Osteocyte (in vitro differentiated cells): ENCODE data around the gene SOBP. TPM values are rescaled to one million over a fixed set of nuclear protein-coding genes. Genes with fewer than 3 reads are reported as not detected.

Experiments used
- DNase-seq: peaks from one replicate; pipeline ENCODE4 v3.0.0; 2021; ENCODE audit warnings: mixed read lengths; ENCODE audit not compliant: unreplicated experiment; ENCODE audit errors: extremely low spot score
- H3K27ac Mint-ChIP-seq: one replicate; pipeline ENCODE4 v1.8.0; 2021; ENCODE audit warnings: mild to moderate bottlenecking, mixed read lengths; ENCODE audit not compliant: unreplicated experiment
- H3K27me3 Mint-ChIP-seq: one replicate; pipeline ENCODE4 v1.8.0; 2021; ENCODE audit warnings: mixed read lengths; ENCODE audit not compliant: unreplicated experiment
- H3K36me3 Mint-ChIP-seq: one replicate; pipeline ENCODE4 v1.8.0; 2021; ENCODE audit warnings: mixed read lengths; ENCODE audit not compliant: unreplicated experiment
- H3K4me1 Mint-ChIP-seq: one replicate; pipeline ENCODE4 v1.8.0; 2021; ENCODE audit warnings: mixed read lengths; ENCODE audit not compliant: unreplicated experiment
- H3K4me3 Mint-ChIP-seq: one replicate; pipeline ENCODE4 v1.8.0; 2021; ENCODE audit warnings: mild to moderate bottlenecking, moderate library complexity, mixed read lengths; ENCODE audit not compliant: unreplicated experiment
- H3K9me3 Mint-ChIP-seq: one replicate; pipeline ENCODE4 v1.8.0; 2021; ENCODE audit warnings: mixed read lengths; ENCODE audit not compliant: unreplicated experiment
- total RNA-seq: library from RNA; stranded (reverse); gene quantifications from 2 replicates; pipeline ENCODE4 v1.2.1, GENCODE V29; 2021
- TF ChIP-seq, protein P1 (sequence below): fragments of 200-600 bp; sonication (generic); IDR thresholded peaks from 2 replicates; pipeline ENCODE4 v1.5.0; 2021; ENCODE audit warnings: antibody characterized with exemption, mild to moderate bottlenecking, moderate library complexity

The SOBP gene
- total RNA-seq, 1 donor from 2014 or later: 7.4 TPM

GRCh38 chr6:107637316-107638315 lies 147.7 kb downstream of the SOBP start:
- Mint-ChIP-seq H3K9me3 (no peaks in the 10 kb centered on the region), H3K36me3 (peaks cover 10% of the 10 kb centered on the region), H3K27ac (no peak overlapping the region), H3K27me3 (no peaks in the 10 kb centered on the region), H3K4me3 (no peak overlapping the region), H3K4me1 (peaks cover 2% of the 10 kb centered on the region)
- no peak for DNase-seq
- TF ChIP-seq, protein P1, sequence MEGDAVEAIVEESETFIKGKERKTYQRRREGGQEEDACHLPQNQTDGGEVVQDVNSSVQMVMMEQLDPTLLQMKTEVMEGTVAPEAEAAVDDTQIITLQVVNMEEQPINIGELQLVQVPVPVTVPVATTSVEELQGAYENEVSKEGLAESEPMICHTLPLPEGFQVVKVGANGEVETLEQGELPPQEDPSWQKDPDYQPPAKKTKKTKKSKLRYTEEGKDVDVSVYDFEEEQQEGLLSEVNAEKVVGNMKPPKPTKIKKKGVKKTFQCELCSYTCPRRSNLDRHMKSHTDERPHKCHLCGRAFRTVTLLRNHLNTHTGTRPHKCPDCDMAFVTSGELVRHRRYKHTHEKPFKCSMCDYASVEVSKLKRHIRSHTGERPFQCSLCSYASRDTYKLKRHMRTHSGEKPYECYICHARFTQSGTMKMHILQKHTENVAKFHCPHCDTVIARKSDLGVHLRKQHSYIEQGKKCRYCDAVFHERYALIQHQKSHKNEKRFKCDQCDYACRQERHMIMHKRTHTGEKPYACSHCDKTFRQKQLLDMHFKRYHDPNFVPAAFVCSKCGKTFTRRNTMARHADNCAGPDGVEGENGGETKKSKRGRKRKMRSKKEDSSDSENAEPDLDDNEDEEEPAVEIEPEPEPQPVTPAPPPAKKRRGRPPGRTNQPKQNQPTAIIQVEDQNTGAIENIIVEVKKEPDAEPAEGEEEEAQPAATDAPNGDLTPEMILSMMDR: no peak

GRCh38 chr6:107638493-107638892 lies 148.6 kb downstream of the SOBP start:
- Mint-ChIP-seq H3K4me3 (no peak overlapping the region), H3K27me3 (no peaks in the 10 kb centered on the region), H3K36me3 (peaks cover 10% of the 10 kb centered on the region), H3K4me1 (peaks cover 2% of the 10 kb centered on the region), H3K9me3 (no peaks in the 10 kb centered on the region), H3K27ac (no peak overlapping the region)
- no peak for DNase-seq
- TF ChIP-seq, protein P1: no peak

DNA sequence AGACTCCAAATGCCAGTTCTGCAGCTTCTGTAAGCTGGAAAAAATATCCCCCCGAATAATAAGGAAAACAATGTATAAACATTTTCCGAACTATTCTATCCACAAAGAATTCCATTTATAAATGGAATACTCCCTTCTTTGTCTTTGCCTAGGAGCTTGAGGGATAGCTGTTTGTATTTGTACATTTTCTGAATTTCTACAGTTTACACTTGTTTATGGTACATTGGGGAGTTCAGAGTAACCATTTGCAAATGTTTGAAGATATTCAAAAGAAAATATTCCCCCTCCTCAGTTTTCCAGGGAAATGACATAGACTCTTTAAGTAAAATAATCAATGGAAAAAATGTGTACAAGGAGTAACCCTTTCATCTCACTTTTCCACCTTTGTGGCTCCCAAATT lies 149.6 kb downstream of the SOBP start:
- Mint-ChIP-seq H3K9me3 (no peaks in the 10 kb centered on the region), H3K27ac (no peak overlapping the region), H3K27me3 (no peaks in the 10 kb centered on the region), H3K4me1 (peaks cover 5% of the 10 kb centered on the region), H3K4me3 (no peak overlapping the region), H3K36me3 (peaks cover 6% of the 10 kb centered on the region)
- TF ChIP-seq, protein P1: no peak
- no peak for DNase-seq

DNA sequence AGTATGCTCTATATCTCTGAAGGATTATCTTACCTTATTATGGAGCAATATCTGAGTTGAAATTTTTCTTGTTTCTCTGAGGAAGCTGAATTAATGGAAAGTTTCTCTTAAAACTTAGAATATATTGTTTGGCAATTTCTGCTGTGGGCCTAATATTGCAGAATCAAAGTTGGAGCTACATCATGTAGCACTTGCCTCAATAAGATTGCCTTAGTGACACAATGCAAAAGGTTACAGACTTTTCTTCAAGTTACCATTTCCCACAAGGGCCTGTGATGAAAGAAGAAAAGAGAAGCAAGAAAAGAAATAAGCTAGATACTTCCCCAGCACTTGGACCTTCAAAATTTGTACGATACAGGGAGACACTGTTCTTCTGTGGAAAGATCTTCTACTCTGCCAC lies 151.2 kb downstream of the SOBP start:
- Mint-ChIP-seq H3K27ac (no peak overlapping the region), H3K4me3 (no peak overlapping the region), H3K9me3 (no peaks in the 10 kb centered on the region), H3K4me1 (peaks cover 8% of the 10 kb centered on the region), H3K36me3 (peaks cover 2% of the 10 kb centered on the region), H3K27me3 (no peaks in the 10 kb centered on the region)
- DNase-seq: no peak
- TF ChIP-seq, protein P1: no peak

DNA sequence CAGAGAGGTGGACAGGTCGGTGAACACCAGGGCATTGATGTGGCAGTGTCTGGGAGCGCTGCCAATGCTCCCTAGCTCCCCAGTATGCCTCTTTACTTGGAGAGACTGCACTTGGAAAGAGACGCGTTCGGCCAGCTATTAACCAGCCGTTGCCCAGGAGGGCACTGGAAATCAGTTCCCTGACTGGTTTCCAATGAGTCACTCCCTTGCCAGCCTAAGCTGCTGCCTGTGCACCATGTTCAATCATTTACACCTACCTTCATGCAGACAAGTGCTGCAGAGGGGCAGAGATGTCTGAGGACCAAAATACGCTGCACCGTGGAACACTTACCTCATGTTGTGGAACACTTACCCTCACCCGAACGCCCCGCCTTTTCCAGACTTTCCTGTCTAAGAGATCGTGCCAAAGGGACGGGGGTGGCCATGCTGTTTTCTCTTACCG lies 151.6 kb downstream of the SOBP start:
- H3K4me3 Mint-ChIP-seq: no peak overlapping the region
- H3K36me3 Mint-ChIP-seq: peaks cover 2% of the 10 kb centered on the region
- no peaks in the 10 kb centered on the region for H3K27me3 Mint-ChIP-seq
- peaks cover 8% of the 10 kb centered on the region for H3K4me1 Mint-ChIP-seq
- no peak for DNase-seq
- H3K27ac Mint-ChIP-seq: no peak overlapping the region
- H3K9me3 Mint-ChIP-seq: no peaks in the 10 kb centered on the region
- TF ChIP-seq, protein P1: no peak
